ENCODE data around the gene LMF1.

GRCh38 chr16:831571-832413 lies 139.0 kb downstream of the LMF1 start:
- TF ChIP-seq CTCF (IDR thresholded peaks at IDR 0.05) (no peak), POLR2A (IDR thresholded peaks at IDR 0.05) (no peak)
